Kidney (tissue), 14 donors: ENCODE data around the gene HTR3A. TPM values are rescaled to one million over a fixed set of nuclear protein-coding genes. Genes with fewer than 3 reads are reported as not detected.

Source experiments
- DNase-seq, 5 donors: peaks; one replicate each; pipeline ENCODE4 v3.0.0-alpha.2; 2013 to 2020
- FAIRE-seq: peaks from 2 replicates; lab custom pipeline; 2012; peaks lifted over from hg19 to GRCh38; lab: Jason Lieb, UNC
- H3K27ac ChIP-seq, 2 donors: one replicate each; pipeline ENCODE4 v1.7.0; 2013; ENCODE audit warnings: low read depth in 2 of 2, low read length in 2 of 2, inconsistent platforms in 1 of 2
- H3K27me3 ChIP-seq: one replicate; pipeline ENCODE4 v1.7.1; 2013; ENCODE audit warnings: low read length, inconsistent platforms; ENCODE audit not compliant: control insufficient read depth, insufficient read depth
- H3K36me3 ChIP-seq, 3 donors: one replicate each; pipeline versions ENCODE4 v1.7.0 to v1.7.1; 2013; ENCODE audit warnings: low read length in 3 of 3, control low read depth in 1 of 3, inconsistent platforms in 1 of 3; ENCODE audit not compliant: insufficient read depth in 3 of 3, control insufficient read depth in 2 of 3
- H3K4me1 ChIP-seq, 3 donors: one replicate each; pipeline versions ENCODE4 v1.7.0 to v1.7.1; 2013; ENCODE audit warnings: low read length in 3 of 3, inconsistent platforms in 1 of 3, low read depth in 1 of 3; ENCODE audit not compliant: control insufficient read depth in 2 of 3, insufficient read depth in 2 of 3
- H3K4me3 ChIP-seq, 3 donors: one replicate each; pipeline versions ENCODE4 v1.7.0 to v1.8.1; 2013; ENCODE audit warnings: low read length in 3 of 3, control low read depth in 1 of 3, inconsistent platforms in 1 of 3
- H3K9ac ChIP-seq, 3 donors: one replicate each; pipeline versions ENCODE4 v1.7.0 to v1.7.1; 2013; ENCODE audit warnings: low read length in 3 of 3, control low read depth in 1 of 3, inconsistent platforms in 1 of 3
- H3K9me3 ChIP-seq, 3 donors: one replicate each; pipeline versions ENCODE4 v1.7.0 to v1.7.1; 2013; ENCODE audit warnings: low read length in 3 of 3, control low read depth in 1 of 3, inconsistent platforms in 1 of 3; ENCODE audit not compliant: control insufficient read depth in 2 of 3, insufficient read depth in 1 of 3
- CTCF ChIP-seq: IDR thresholded peaks from 3 replicates; pipeline ENCODE4 v1.5.1; 2012; ENCODE audit warnings: mild to moderate bottlenecking, moderate library complexity, borderline replicate concordance; ENCODE audit not compliant: insufficient read depth; ENCODE audit errors: extremely low read depth
- intact Hi-C: fragments of 100-400 bp; cut with DNase I; formaldehyde crosslinking; loops from one replicate; pipeline ENCODE4 v1.11.1; 2022
- polyA plus RNA-seq: library from polyadenylated mRNA; stranded (reverse); fragments of 350-450 nt; fragmentation: Illumina TruSeq; extraction: RNeasy Lipid Tissue Mini Kit (QIAGEN cat#74804); gene quantifications from one replicate; pipeline ENCODE4 v1.2.3, GENCODE V29; 2014; ENCODE audit warnings: low read depth, low replicate concordance; ENCODE audit not compliant: insufficient read depth
- total RNA-seq: library from RNA; stranded (reverse); fragmentation: NEBNext Ultra II Directional; extraction: Animal tissue kit (Norgen Biotek cat#: 25700); gene quantifications from one replicate; pipeline ENCODE4 v1.2.1, GENCODE V29; 2021
- donor health status: control.
- donor health status: control.
- donor health status: control.
- donor health status: control.
- donor health status: control.
- donor health status: DM: yes; HTN: yes; CAD: no.
- donor health status: Normal renal cell carcinoma (clear cell type).

Gene HTR3A
- total and polyA plus RNA-seq, 2 donors from 2014 or later: 1.1 TPM; not detected in 1

- DNase-seq: no peak
- peaks cover 5% of the 10 kb centered on the region for H3K27me3 ChIP-seq
- H3K4me3 ChIP-seq: no peak overlapping the region
- no peak overlapping the region for H3K27ac ChIP-seq
- no peaks in the 10 kb centered on the region for H3K9me3 ChIP-seq
- no peak for TF ChIP-seq CTCF
- no peaks in the 10 kb centered on the region for H3K36me3 ChIP-seq
- no peak overlapping the region for H3K9ac ChIP-seq
- no peaks in the 10 kb centered on the region for H3K4me1 ChIP-seq
- intact Hi-C loops: no loop called here
- no peak for FAIRE-seq
These were observed 23.7 kb downstream of the HTR3A start for GRCh38 chr11:113998574-113998973.

DNA sequence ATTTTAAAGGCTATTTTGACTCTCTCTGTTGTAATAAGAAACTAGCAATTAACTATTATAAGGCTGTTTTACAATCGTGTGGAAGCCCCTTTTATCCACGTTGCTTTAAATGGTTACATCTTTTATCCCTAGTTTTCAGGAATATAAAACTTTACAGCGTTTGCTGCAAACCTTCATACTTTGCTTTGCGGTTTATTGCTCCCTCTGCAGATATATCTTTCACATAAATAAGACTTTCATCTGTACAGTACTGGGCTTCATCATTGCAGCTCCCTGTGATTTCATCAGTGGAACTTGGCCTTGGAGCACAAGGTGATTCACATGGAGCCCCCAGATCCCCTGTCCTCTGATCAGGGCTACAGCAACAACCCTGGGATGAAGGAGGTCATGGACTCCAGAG is 25.6 kb downstream of the HTR3A start:
- no peaks in the 10 kb centered on the region for H3K36me3 ChIP-seq
- H3K9ac ChIP-seq: no peak overlapping the region
- intact Hi-C loops: no loop called here
- DNase-seq (no peak), FAIRE-seq (no peak)
- H3K27ac ChIP-seq: no peak overlapping the region
- no peaks in the 10 kb centered on the region for H3K4me1 ChIP-seq
- H3K27me3 ChIP-seq: no peaks in the 10 kb centered on the region
- H3K4me3 ChIP-seq: no peak overlapping the region
- H3K9me3 ChIP-seq: no peaks in the 10 kb centered on the region
- no peak for TF ChIP-seq CTCF

GRCh38 chr11:114001416-114001815 is 26.5 kb downstream of the HTR3A start:
- H3K27me3 ChIP-seq: no peaks in the 10 kb centered on the region
- intact Hi-C loops: no loop called here
- DNase-seq: no peak

More at GRCh38 chr11:114001416-114001815, 26.5 kb downstream of the HTR3A start:
- Histone ChIP-seq H3K27ac (no peak overlapping the region), H3K9ac (no peak overlapping the region), H3K4me1 (no peaks in the 10 kb centered on the region), H3K4me3 (no peak overlapping the region), H3K9me3 (no peaks in the 10 kb centered on the region), H3K36me3 (no peaks in the 10 kb centered on the region)
- TF ChIP-seq CTCF: no peak
- no peak for FAIRE-seq
